SKM-1 (cell line): Measurements from ENCODE around the gene ERICH6.
"Not testable (repeated sequence)": the region's sequence is repeated elsewhere in the genome, so short reads cannot be mapped to it uniquely, and the experiment has no call there.

Experiments used
- DNase-seq: peaks from one replicate; lab custom pipeline; 2025; ENCODE audit not compliant: unreplicated experiment; lab: John Stamatoyannopoulos, UW

The ERICH6 gene

GRCh38 chr3:150682279-150682678 lies 21.4 kb downstream of the ERICH6 start:
- no peak for DNase-seq

- DNase-seq: no peak
These were observed 22.7 kb downstream of the ERICH6 start for GRCh38 chr3:150681057-150681456.

GRCh38 chr3:150680562-150680961 lies 23.2 kb downstream of the ERICH6 start:
- no peak for DNase-seq

GRCh38 chr3:150675587-150675986 lies 28.1 kb downstream of the ERICH6 start:
- no peak for DNase-seq

DNA sequence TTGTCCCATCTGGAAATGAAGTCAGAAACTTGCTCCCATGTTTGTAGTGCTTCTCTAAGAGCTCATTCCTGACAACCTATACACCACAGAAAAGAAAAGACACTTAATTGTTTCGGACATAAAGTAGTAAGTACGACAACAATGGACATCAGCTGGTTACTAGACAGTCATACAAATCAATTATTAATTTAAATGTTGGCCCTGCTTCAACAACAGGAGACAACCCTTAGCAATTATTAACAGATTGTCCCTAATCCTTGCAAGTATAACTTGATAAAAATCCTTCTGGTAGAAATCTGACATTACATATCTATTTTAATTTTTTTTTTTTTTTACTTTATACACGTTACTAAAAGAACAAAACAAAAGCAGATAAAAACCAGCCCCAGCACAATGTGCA lies 29.8 kb downstream of the ERICH6 start:
- DNase-seq: no peak

DNA sequence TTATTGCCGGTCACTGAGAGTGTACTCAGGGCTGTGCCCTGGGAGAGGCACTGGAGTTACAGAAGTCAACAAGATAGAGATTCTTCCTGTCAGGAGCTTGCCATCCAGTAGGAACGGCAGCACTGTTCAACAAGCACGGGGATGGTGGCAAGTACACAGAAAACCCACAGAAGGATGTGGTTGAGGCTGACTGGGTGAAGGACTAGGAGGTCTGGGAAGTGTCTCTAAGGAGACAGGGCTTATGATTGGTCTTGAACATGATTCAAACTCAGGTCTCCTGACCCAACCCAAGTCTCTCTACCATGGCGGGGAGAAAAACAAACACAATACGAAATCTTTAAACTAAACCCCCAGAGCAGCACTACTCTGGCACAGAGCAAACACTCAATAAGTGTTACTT lies 37.6 kb downstream of the ERICH6 start:
- no peak for DNase-seq

DNA sequence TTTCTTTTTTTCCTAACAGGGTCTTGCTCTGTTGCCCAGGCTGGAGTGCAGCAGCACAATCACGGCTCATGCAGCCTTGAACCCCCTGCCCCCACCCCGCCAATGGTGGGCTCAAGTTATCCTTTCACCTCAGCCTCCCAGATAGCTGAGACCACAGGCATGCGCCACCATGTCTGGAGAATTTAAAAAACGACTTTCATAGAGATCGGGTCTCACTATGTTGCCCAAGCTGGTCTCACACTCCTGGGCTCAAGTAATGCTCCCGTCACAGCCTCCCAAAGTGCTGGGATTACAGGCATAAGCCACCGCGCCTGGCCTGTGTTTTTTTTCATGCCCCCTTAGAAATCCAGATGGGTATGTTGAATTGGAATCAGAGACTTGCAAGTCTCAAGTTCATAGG lies 40.3 kb downstream of the ERICH6 start:
- DNase-seq: no peak

- DNase-seq: no peak
These were observed 41.1 kb downstream of the ERICH6 start for GRCh38 chr3:150662410-150663200.

DNA sequence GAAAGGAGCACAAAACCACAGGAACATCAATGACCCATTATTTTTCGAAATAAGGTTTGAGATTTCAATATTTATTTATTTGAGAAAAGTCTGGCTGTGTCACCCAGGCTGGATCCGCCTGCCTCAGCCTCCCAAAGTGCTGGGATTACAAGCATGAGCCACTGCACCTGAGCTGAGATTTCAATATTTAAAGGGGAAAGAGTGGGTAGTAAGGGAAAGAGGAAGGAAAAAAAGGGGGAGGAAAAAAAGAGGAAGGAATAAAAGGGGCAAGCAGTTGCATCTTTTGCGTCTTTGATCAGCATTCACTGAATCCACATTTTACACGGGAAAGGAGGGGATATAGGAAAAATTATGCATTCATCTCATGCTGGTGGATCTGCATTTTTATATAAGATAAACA lies 47.4 kb downstream of the ERICH6 start:
- DNase-seq: no peak

- no peak for DNase-seq
These were observed 50.6 kb downstream of the ERICH6 start for GRCh38 chr3:150653110-150653561.

DNA sequence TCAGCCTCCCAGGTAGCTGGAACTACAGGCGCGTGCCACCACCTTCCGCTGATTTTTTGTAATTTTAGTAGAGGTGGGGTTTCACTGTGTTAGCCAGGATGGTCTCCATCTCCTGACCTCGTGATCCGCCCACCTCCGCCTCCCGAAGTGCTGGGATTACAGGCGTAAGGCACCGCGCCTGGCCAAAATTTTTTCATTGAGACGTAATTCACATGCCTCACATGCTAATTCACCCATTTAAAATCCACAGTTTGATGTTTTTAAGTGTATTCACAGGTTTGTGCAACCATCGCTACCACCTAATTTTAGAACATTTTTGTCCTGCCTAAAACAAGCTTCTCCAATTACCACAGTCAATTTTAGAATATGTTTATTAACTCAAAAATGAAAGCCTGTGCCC lies 63.5 kb downstream of the ERICH6 start:
- no peak for DNase-seq

- no peak for DNase-seq
These were observed 64.5 kb downstream of the ERICH6 start for GRCh38 chr3:150639262-150639661.

- no peak for DNase-seq
These were observed 67.5 kb downstream of the ERICH6 start for GRCh38 chr3:150636258-150636657.

DNA sequence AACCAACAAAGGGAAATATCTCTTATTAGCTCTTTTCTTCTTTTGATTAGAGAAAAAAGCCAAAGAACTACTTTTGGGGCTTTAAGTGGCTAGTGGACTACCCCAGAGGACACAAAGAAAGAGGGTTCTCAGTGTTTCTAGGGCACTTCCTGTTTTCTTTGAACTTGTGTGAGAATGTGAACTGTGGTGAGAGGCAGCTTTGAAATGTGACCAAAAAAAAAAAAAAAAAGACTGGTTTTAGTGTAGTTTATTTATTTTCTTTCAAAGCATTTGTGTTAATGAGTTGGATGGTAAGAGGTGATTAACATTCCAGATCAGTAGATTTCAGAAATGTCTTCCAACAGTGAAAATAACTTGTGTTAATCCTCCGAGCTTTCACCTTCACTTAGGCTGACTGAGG lies 68.2 kb downstream of the ERICH6 start:
- peak; percentile 21 for DNase-seq

DNA sequence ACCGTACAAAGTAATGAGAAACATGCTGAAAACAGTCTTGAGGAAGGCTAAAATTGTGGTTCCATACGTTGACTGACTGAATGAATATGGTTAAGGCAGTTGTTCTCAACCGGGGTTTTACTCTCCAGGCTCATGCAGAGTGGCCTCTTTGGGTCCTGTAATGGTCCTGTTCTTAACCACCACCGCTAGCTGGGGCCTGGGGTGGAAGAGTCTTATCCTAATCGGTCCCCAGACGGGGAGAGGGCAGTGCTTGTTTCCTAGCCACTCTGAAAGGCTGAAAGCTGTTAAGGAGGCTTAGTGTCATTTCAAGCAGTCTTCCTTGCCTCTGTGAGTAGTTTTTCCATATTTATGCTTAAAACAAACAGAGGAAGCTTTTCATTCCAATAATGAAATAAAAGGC lies 68.6 kb downstream of the ERICH6 start:
- DNase-seq: no peak

DNA sequence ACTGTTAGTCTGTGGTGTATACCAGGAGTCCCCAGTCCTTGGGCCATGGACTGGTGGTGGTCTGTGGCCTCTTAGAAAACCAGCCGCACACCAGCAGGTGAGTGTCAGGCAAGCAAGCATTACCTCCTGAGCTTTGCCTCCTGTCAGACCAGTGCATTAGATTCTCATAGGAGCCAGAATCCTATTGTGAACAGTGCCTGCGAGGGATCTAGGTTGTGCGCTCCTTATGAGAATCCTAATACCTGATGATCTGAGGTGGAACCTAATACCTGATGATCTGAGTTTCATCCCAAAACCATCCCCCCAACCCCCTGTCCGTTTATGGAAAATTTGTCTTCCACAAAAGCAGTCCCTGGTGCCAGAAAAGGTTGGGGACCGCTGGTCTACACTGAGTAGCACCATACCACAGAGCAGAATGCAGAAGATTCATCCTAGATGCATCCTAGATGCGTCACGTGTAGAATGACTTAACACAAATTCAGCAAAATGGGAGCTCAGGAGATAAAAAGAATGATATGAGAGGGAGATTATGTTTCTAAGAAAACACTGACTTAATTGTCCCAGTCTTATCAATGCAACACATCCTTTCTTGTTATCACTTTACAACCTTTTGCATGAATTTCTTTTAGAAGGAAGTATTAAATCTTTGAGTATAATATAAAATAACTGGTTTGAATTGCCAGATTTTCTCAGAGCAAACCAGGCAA lies 72.1 kb downstream of the ERICH6 start:
- DNase-seq: no peak

GRCh38 chr3:150627557-150627956 lies 76.2 kb downstream of the ERICH6 start:
- no peak for DNase-seq

GRCh38 chr3:150626148-150626930 lies 77.4 kb downstream of the ERICH6 start:
- DNase-seq: no peak

- DNase-seq: no peak
These were observed 79.8 kb downstream of the ERICH6 start for GRCh38 chr3:150623945-150624344.

DNA sequence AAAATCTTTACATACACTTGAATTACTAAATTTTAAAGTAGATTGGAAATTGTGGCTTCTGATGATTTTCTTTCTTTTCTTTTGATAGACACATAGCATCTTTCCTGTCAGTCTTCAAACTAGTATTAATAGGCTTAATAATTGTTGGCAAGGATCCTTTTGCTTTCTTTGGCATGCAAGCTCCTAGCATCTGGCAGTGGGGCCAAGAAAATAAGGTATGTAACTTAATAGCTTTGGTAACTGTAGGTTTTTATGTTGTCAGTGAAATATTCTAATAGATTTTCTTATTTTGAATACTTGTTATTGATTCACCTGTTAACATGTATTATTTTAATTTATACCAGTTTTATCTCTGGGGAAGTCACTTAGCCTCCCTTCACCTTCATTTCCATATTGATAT lies 80.8 kb downstream of the ERICH6 start:
- not testable (repeated sequence) for DNase-seq

GRCh38 chr3:150620002-150620689 lies 83.6 kb downstream of the ERICH6 start:
- no peak for DNase-seq
